ENCODE results near the gene TRIM17.

TRIM17 gene

DNA sequence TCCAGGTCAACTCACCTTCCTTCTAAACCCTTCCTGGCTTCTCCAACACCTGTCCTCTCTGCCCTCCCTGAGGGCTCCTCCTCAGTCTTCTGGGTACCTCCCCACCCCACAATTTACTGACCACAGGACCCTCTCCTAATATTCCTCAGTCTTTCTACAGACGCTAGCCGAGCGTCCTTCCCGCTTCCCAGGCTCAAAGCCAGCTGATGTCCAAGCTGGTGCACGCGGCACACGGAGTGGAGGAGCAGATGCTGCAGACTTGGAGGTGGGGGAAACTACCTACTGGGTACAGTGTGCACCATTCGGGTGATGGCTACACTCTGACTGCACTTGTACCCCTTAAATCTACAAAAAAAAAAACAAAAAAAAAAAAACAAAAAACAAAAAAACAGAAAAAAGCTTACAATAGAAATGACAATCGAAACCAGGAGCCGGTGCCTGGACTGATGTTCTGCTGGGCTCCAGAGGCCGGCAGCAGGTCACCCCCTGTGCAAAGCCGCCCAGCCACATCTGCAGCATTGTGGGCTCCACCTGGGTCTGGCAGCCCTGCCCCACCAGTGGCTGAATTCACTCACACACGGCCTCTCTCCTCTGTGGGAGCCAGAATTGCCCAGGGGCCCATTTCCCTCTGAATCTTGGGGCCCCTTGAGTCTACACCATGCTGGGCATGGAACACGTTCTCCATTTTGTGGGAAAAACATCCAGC, 17.0 kb downstream of the TRIM17 start:
- DNase-seq: no peak

DNA sequence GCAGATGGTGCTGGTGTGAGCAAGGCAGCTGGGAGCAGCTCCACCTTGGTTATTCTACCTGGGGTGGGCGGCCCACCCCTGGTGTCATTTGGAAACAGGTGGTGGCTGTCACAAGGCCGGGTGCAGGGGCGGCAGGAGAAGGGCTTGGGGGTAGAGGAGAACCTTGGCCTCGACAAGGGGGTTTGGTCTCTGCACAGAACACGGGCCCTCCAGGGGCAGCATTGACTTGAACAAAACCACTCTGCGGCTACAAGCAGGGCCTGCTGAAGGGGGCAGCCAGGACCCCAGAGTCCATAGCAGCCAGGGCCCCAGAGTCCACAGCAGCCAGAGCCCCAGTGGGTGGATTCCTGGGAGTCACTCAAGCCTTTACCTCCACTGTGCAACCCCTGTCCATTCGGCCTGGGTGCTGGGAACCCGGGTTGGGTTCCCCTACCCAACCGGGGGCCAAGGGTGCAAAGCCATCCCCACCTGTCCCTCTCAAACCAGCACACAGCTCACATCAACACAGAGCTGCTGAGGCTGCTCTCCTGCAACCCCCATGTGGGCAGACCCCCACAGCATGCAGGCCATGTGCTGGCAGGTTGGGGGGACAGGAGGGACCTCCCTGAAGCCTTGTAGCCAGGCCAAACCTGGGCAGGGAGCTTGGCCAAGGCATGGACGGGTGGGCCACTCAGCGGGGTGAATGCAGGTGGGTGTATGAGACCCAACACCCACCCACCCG, 17.8 kb downstream of the TRIM17 start:
- DNase-seq: no peak

DNA sequence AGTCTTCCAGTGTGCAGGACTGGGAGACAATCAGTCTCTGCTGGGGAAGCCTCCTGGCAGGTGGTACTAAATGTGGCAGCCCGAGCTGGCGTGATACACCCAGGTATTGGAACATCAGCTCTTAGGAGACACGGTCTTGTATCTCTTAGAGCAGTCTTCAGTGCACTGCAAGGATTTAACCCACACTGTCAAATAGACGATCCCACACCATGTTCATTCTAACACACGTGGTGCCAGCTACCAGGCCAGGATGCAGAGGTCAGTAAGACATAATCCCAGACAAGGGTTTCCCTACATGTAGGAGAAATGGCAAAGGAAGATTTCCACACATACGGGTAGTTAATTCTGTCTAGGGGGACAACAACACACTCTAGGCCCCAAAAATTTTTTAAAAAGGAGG, 18.7 kb downstream of the TRIM17 start:
- DNase-seq: no peak

DNA sequence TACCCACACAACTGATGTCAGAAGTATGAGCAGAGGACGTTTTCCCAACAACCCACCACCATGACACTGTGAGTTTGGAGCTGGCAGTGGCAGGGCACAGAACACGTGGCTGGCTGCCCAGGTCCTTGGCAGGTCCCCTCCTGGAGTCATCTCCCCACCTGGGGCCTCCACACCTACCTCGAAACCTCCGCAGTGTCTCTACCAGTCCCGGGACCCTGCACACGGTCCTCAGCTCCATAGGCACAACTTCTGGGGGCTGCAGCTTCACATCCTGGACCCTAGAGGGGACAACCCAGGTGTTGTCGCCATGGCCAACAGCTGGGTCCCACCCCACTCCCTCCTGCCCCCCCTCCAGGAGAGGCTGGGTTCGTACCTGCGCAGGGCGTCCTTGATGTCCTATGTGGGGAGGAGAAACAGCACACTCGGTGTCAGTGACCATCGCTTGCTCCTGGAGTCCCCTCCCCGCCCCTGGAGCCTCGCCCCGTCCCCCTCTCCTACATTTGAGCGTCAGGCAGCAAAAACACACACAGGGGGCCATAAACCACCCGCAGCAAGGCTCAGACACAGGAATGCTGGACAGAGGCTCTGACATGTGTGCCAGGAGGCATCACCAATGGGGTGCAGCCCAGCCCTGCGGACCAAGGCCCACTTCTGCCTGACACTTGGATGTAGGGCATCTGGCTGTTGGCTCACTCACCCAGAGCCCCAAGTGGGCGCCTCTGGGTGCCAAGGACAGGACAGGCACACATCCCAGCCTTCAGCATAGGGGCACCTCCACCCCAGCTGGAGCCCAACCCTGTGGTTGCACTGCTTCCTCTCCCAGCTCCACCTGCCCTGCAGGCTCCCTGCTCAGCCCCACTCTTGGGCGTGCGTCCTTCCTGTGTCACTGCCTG, 19.6 kb downstream of the TRIM17 start:
- DNase-seq: no peak

DNA sequence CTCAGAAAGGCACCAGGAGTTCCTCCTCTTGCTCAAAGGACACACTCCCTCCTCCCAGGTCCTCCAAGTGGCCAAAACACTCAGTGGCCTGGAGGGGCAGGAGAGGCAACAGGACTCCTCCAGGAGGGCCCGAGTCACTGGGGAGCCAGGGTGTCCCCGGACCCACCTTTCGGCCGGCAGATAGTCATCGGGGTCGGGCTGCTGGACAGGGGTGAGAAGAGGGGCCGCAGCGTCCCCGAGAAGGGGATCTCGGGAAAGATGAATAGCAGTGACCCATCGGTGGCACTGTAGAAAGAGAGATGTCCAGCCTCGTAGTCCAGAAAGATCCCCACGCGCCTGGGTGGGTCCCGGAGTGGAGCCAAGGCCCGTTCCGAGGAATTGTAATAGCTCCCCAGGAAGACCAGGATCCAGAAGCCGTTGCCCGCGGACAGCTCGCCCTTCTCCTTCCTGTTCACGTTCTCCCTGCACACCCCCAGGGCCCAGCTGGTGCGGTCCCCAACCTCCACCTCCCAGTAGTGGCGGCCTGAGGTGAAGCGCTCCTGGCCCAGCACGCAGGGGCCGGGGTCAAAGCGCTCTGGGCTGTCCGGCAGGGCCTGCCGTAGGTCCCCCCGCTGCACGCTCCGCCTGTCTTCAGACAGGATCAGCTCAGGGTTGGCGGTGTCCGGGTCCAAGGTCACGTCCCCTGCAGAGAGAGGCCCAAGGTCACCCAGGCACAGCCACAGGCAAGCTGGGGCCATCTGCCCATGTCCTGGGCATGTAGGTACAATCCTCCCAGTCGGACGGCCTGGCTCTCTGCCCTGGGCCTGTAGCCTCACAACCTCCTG, 21.9 kb downstream of the TRIM17 start:
- DNase-seq: no peak

DNA sequence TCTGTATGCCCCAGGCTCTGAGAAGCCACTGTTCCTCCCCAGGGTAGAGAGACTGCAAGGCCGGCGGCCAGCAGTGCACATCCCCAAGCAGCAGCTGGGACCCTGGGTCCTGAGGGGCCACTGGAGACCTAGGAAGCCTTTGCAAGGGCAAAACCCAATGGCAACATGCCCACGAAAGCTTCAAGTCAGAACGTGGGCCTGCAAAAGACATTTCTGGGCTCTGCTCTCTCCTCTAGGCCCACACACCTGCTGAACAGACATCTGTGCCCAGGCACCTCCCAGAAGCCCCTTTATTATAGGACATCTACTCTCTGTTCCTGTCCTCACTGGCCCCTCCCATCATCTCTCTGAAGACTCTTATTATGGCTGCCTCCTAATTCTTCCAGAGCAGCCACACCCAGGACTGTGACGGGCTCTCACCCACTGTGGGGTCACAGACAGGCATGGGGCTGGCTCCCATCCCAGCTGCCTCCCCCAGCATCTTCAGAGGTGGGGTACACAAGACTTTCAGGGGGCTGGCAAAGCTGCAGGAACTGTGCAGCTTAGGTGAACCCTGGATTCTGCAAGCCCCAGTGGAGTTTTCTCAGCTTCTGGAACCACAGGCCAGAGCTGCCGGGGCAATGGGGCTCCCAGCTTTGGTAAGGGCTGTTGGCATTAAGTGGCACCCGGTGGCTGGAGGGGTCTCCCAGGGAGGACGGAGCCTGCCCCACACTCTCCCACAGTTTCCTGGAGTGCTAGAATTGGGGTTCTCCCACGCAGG, 22.7 kb downstream of the TRIM17 start:
- no peak for DNase-seq

DNA sequence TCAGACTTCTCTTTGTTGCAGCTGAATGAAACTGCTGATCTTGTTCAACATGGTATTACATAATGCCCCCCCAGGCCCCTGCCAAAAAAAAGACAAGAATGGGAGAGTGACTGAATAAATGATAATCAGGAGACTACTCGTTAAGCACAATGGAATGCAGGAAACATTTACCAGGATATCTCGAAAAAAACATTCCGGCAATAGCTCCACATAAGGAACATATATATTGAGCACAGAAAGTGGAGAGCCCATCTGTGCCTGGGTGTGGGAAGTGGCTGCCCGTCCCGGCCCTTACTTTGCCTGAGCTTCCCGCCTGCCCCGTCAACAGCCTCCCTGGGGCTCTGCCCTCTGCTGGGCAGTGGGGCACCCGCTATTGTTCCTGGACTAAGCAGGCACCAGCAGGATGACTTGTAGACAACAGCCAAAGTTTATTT, 23.4 kb downstream of the TRIM17 start:
- DNase-seq: no peak

DNA sequence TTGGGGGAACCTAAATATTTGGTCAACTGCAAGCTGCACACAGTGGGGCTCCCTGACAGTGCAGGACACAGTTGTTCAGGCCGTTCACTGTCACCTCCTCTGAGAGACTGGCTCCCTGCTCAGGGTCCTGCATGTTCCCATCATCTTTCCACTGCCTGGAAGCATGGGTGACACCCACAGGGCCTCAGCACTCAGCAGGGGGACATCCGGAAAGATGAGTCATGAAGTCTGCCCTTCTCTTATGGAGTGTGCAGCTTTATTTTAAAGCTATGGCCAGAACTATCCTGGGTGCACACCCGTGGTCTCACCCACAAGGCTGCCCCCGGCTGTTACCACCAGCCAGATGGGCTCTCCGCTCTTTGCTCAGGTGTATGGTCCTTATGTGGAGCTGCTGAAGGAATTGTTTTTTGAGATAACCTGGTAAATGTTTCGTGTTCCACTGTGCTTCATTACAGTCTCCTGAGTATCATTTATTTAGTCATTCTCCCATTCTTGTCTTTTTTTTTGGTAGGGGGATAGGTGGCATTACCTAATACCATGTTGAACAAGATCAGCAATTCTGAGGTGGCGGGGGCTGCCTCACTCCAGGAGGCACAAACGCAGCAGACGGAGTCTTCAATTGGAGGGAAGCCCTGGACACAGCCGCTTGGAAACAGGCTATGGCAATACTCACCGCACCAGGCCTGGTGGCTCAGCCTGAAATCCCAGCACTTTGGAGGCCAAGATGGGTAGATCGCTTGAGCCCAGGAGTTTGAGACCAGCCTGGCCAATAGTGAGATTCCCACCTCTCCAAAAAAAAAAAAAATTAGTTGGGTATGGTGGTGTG, 24.3 kb downstream of the TRIM17 start:
- no peak for DNase-seq

DNA sequence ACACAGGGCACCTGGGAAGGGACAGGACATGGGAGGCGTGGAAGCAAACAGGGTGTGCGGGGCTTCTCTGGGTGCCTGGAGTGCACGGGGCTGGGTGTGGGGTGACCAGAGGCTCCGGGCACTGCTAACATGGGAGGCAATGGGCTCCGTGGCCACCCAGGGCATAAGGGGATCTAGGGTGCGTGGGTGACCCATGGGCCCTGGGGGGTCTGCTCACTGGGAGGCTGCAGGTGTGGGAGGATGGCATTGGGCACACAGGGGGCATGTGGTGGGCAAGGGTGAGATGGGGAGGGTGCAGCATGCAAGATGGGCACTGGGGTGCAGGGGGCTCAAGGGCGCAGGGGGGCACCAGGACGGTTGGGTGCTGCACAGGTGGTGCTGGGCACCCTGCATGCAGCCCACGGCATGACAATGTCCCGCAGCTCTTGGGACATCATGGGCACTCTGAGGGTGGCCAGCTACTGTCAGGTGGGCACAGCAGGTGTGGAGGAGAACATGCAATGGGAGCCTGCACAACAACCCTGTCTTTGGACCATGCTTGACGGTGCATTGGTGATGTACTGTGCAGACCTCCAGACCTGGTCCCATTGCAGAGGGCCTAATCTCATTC, 25.1 kb downstream of the TRIM17 start:
- DNase-seq: no peak

DNA sequence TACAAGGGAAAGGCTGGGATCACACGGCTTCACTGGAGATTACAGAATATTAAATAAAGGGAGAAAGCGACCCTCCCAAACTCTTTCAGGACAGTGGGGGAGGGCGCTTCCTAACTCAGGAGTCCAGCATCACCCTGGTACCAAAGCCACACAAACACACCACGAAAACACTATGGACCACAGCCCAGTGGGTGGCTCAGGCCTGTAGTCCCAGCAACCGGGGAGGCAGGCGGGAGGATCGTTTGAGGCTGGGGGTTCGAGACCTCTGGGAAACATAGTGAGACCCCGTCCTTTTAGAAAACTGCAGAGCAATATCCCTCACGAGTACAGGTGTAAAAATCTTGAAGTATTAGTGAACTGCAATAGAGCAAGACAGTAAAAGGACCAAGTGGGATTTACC, 26.0 kb downstream of the TRIM17 start:
- DNase-seq: no peak

DNA sequence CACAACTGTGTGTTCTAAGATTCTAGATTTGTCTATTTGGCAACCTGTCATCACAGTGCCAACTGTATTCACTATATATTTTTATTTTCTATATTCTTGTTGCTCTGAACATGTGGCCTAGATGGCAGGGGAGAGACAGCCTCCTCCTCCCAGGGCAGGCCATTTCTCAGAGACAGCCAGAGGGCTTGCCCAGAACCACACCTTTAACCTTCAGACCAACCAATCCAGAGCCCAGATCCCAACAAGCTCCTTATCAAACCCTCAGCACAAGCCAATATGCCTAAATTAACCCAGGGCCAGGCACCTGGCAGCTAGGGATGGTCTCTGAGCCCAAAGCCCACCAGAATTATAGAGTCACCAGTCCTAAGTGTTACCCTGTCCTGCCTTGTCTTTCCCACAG, 29.3 kb downstream of the TRIM17 start:
- no peak for DNase-seq

DNA sequence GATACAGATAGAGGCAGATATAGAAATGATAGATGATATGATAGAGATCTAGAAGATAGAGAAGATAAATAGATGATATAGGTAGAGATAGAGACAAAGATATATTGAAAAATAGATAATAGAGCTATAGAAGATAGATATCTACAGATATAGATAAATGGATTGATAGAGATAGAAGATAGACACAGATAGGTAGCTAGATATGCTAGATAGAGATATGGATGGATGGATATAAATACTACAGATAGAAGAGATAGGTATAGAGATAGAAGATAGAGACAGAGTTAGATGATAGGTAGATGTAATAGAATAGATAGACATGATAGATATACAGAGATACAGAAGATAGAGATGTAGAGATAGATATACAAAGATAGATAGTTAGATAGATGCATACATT, 31.4 kb downstream of the TRIM17 start:
- no peak for DNase-seq

DNA sequence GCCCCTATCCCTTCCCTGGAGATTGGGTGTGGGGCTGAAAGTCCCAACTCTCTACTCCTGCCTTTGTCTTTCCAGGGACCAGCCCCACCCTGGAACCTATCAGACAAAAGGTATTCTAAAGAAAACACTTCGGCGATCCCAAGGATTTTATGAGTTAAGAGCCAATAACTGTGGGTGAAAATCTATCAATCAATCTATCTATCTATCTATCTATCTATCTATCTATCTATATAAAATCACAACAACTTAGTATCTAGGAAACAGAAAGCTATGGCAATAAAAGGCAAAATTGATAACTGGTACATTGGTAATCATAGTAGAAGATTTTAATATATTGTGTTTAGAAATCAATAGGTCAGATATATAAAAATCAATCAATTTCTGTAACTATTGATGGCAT, 32.9 kb downstream of the TRIM17 start:
- DNase-seq: no peak

DNA sequence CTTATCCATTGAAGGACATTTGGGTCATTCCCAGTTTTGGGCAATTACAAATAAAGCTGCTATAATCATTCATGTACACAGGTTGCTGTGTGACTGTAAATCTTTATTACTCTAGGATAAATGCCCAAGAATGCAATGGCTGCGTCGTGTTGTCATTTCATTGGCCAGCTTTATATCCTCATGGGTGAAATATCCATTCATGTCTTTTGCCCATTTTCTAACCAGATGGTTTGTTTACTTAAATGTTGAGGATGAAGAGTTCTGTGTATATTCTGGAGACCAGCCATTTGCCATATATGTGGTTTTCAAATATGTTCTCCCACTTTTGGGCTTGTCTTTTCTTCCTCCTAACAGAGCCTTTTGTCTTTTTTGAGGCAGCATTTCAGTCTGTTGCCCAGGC, 35.3 kb downstream of the TRIM17 start:
- DNase-seq: no peak

DNA sequence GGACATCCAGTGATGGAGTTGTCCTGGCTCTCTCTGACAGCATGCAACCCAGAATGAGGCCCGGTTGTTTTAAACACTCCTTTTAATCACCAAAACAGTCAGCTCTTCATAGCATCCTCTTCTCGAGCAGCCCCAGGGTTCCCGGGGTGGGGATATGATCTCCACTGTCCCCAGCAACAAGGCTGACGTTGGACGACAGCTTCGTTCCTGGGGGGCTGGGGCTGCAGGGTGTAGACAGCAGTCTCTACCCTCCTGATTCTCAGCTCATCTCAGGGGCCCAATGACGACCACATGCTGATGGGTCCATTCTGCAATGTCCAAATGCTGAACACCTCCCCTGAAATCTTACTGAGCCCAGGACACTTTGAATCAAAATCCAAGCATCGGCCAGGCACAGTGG, 37.0 kb downstream of the TRIM17 start:
- DNase-seq: no peak

DNA sequence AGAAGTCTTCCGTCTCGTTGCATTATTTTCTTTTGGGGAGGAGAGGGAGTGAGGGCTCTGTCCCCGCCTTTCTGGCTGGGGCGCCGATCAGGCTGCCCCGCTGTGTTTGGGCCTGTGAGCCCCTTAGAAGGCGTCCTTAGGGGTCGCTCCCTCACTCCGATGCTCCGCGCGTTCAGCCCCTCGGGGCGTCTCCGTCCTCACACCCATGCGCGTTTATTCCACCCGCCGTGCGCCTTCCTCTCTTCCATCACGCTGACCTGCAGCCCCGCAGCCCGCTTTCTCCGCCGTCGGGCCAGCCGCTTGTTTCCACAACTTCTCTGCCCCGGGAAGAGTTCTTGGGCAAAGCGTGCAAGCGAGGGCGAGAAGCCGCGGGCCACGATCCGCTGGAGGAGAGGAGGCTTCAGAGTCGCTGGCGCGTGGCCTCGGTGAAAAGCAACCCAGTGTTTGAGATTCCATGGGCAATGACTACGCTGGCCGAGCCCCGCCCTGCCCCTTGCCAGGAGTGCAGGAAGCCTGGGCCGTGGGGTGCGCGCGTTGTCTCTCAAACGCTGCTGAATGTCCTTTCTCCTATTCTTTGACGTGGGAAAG, 37.7 kb downstream of the TRIM17 start:
- DNase-seq: no peak

DNA sequence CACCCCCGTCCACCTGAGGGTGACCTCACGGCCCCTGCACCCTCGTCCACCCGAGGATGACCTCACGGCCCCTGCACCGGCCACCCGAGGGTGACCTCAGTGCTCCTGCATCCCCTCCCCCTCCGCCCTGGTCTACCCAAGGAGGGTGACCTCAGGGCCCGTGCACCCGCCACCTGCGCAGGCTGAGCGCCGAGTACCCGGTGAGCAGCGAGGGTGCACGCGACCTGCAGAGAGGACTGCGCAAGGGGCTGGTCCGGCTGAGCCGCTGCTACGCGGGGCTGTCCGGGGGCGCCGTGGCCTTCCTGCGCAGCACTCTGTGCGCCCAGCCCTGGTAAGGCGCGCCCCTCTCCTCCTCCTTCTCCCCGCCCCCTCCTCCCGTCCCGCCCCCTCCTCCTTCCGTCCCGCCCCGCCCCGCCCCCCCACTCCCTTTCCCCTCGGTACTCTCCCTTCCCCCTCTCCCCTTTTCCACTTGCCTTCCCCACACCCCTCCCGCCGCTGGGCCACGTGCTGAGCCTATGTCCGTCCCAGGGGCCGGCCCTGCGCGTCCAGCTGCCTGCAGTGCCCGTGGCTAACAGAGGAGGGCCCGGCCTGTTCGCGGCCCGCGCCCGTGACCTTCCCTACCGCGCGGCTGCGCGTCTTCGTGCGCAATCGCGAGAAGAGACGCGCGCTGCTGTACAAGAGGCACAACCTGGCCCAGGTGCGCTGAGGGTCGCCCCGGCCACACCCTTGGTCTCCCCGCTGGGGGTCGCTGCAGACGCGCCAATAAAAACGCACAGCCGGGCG, 38.4 kb downstream of the TRIM17 start:
- DNase-seq: peak; percentile 84

DNA sequence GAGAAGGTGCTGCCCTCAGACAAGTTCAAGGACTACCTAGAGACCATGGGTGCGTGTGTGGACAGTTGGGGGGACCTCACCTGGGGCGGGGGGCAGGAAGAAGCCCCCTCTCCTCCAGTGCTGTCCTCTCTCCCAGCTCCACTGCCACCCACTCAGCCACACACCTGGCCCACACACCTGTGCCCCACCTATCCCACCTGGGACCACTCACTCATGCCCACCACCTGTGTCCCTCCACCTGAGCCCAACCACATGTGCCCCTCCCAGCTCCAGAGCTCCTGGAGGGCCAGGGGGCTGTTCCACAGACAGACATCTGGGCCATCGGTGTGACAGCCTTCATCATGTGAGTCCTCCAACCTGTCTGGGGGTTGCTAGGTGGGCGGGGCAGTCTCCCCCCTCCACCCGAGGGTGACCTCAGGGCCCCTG, 39.0 kb downstream of the TRIM17 start:
- DNase-seq: no peak
